Measurements from ENCODE around the gene GPRIN2.
"Not testable (repeated sequence)": the region's sequence is repeated elsewhere in the genome, so short reads cannot be mapped to it uniquely, and the experiment has no call there.

The GPRIN2 gene

GRCh38 chr10:46532256-46532655 is 24.2 kb downstream of the GPRIN2 start:
- not testable (repeated sequence) for DNase-seq

DNA sequence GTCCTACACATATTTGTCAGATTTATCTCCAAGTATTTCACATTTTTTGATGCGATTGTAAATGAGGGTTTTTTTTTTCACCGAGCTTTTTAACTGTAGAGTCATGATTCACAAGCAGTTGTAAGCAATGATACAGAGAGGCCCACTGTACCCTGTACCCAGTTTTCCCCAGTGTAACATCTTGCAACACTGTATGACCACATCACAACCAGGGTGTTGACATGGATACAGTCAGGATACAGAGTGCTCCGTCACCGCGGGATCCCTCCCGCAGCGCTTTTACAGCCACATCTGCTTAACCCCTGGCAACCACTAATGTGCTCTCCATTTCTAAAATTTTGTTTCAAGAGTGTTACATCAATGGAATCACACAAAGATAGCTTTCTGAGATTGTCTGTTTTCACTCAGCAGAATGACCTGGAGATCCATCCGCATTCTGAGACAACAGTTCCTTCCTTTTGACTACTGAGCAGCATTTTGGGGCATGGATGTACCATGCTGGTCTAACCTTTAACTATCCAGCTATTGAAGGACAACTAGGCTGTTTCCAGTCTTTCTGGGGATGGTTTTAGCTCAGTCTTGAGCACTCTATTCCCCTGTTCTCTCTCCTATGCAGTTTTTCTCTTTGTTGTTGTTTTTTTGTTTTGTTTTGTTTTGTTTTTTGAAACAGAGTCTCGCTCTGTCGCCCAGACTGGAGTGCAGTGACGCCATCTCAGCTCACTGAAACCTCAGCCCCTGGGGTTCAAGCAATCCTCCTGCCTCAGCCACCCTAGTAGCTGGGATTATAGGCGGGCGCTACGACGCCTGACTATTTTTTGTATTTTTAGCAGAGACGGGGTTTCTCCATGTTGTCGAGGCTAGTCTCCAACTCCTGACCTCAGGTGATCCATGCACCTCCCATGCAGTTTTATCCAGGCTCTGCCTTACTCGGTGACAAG is 25.9 kb downstream of the GPRIN2 start:
- DNase-seq, result no peak

- not testable (repeated sequence) for DNase-seq
Measured at GRCh38 chr10:46529742-46530141, 26.7 kb downstream of the GPRIN2 start.

- DNase-seq, result no peak
Measured at GRCh38 chr10:46528675-46529615, 27.5 kb downstream of the GPRIN2 start.

- DNase-seq, result no peak
Measured at GRCh38 chr10:46528171-46528671, 28.2 kb downstream of the GPRIN2 start.

GRCh38 chr10:46527241-46527811 is 29.1 kb downstream of the GPRIN2 start:
- no peak for DNase-seq

- no peak for DNase-seq
Measured at GRCh38 chr10:46526682-46527038, 29.8 kb downstream of the GPRIN2 start.

GRCh38 chr10:46525824-46526681 is 30.4 kb downstream of the GPRIN2 start:
- DNase-seq, result no peak

GRCh38 chr10:46525177-46525823 is 31.2 kb downstream of the GPRIN2 start:
- peak; percentile 29 for DNase-seq

DNA sequence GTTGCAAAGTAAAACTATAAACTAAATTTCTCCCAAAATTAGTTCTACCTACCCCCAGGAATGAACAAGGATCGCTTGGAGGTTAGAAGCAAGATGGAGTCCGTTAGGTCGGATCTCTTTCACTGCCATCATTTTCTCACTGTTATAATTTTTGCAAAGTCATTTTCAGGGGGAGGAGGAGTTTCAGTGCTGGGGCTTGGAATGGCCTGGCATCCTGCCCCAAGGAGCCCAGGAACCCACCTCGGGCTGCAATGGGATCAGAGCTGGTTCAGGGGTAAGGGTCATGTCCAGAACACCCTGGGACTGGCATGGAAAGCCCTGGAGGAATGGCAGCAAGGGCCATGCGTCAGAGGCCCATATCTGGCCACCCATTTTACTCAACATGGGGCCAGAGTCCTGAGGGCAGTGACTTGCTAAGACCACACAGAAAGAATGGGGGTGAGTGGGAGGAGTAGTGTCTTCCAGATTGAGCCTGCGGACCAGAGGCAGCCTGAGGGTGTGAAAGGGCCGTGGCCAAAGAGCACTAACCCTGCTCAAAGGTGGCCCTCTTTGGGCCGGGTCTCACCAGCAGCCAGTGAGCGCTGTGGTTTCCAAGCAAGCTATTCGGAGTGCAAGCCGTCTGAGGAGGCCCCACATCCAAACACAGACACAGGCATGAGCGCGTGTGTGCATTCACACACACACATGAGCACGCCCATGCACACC is 31.8 kb downstream of the GPRIN2 start:
- no peak for DNase-seq

DNA sequence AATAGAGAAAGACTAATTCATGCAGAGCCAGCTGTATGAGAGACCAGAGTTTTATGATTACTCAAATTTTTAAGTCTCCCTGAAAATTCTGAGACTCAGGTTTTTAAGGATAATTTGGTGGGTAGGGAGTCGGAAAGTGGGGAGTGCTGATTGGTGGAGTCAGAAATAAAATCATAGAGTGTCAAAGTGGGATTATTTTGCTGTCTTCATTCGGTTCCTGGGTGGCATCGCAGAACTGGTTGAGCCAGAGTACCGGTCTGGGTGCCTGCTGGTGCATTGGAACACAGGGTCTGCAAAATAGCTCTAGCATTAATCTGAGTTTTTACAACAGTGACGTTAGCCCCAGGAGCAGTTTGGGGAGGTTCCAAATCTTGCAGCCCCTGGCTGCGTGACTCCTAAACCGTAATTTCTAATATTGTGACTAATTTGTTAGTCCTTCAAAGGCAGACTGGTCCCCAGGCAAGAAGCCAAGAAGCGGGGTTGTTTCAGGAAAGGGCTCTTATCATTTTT is 32.4 kb downstream of the GPRIN2 start:
- DNase-seq, result peak; percentile 29

GRCh38 chr10:46523119-46523961 is 33.1 kb downstream of the GPRIN2 start:
- no peak for DNase-seq

- DNase-seq, result no peak
Measured at GRCh38 chr10:46522295-46523118, 34.0 kb downstream of the GPRIN2 start.

DNA sequence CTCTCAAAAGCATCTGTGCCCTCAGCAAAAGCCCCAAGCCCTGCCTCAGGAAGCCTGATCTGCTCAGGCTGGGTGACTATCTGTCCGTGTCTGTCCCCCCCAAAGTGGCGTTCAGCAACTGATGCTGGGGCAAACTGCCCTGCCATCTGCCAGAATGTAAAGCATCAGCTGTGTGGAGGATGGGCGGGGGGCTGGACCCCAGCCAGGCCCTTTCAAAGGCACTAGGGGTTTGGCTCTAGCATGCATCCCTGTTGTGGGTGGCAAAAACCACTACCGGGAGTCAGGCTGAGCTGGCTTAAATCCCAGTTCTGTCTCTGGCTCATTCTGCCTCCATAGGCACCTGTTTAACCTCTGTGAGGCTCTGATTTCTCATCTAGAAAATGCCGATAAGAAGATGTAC is 35.5 kb downstream of the GPRIN2 start:
- no peak for DNase-seq

DNA sequence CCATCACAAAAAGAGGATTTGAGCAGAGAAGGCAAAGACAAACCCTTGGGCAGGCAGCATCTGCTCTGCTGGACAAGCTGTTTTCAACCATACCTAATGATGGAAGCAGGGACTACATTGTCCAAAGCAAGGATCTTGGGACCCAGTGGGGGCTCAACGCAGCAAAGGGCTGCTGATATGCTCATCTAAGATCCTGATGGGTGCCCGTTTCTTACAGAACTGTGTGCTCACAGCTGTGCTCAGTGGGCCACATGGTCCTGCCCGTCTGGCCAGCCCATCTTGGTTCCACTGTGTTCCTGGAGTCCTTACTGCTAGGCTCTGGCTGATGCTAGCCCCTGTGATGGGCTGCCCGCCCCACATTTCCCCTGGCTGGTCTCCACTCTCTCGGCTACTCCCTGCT is 36.1 kb downstream of the GPRIN2 start:
- no peak for DNase-seq

DNA sequence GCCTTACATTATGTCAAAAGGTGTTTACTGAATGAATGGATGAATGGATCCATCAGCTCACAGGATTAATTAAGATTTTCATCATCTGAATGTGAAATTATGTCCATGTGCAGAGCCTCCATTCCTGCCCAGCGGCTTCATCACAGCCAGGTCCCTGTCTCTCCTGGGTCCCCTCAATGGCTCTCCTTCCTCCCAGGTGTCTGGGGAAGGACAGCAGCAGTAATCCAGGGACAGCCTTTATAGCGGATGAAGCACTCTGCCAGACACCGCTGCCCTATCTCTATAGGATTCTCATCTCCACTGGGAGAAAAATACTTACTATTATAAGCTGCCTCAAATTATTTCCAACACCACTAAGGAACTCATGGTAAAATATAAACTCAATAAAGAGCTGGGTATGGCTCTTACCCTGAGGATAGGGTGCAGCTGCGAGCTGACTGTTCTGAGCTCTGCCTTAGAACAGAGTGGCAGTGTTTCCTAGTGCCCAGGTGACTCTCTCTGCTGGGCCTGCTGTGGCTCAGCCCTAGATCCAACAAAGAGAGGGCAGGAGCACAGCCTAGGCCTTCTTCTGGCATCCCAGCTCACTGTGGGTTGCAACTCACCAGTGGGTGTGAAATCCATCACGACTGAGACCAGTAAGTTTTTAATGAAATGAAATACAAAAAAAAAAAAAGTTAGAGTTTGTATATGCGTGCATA is 38.3 kb downstream of the GPRIN2 start:
- DNase-seq, result no peak

DNA sequence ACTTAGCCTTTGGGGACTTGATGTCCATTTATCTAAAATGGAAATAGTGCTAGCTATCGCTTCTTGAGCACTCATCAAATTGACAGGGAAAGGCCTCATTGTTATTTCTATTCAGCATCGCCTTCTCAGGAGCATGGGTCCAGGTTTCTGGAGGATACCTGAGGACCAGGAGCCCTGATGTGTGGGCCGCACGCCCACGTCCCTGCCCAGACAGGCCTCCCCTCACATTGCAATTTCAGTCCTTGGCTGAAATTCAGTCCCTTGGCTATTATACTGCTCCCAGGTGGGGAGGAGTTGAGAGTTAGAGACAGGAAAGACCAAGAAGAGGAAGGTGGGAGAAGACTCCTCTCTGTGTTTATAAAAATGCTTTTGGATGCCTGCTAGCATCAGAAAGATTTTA is 38.9 kb downstream of the GPRIN2 start:
- no peak for DNase-seq

Data from hematopoietic multipotent progenitor cell treated with erythropoietin and hydrocortisone succinate and interleukin-3 and kit ligand, for 6 days (in vitro differentiated cells).